Astrocyte (in vitro differentiated cells and primary cell): ENCODE results near the gene TFF2. TPM values are rescaled to one million over a fixed set of nuclear protein-coding genes. Genes with fewer than 3 reads are reported as not detected.

Experiments used
- DNase-seq: peaks from one replicate; pipeline ENCODE4 v3.0.0-alpha.2; 2010; ENCODE audit warnings: low read depth
- FAIRE-seq: peaks from 2 replicates; lab custom pipeline; 2011; peaks lifted over from hg19 to GRCh38; lab: Jason Lieb, UNC
- H2AFZ ChIP-seq: 2 replicates; pipeline ENCODE4 v1.6.0; 2012; ENCODE audit warnings: low read depth, low read length, inconsistent platforms
- H3K27ac ChIP-seq: 2 replicates; pipeline ENCODE4 v1.5.1; 2011; ENCODE audit warnings: low read depth, low read length, inconsistent platforms
- H3K27me3 ChIP-seq: 2 replicates; pipeline ENCODE4 v1.6.0; 2011; ENCODE audit warnings: low read length, inconsistent platforms; ENCODE audit not compliant: insufficient read depth
- H3K36me3 ChIP-seq: 2 replicates; pipeline ENCODE4 v1.5.1; 2011; ENCODE audit warnings: low read length, inconsistent platforms; ENCODE audit not compliant: insufficient read depth
- H3K4me1 ChIP-seq: 2 replicates; pipeline ENCODE4 v1.5.1; 2011; ENCODE audit warnings: low read length, inconsistent platforms; ENCODE audit not compliant: insufficient read depth
- H3K4me2 ChIP-seq: 2 replicates; pipeline ENCODE4 v1.6.0; 2012; ENCODE audit warnings: low read length, inconsistent platforms
- H3K4me3 ChIP-seq: 2 replicates; pipeline ENCODE4 v1.5.1; 2011; ENCODE audit warnings: low read depth, mild to moderate bottlenecking, low read length, inconsistent platforms; ENCODE audit not compliant: insufficient read depth
- H3K79me2 ChIP-seq: 2 replicates; pipeline ENCODE4 v1.6.0; 2012; ENCODE audit warnings: mild to moderate bottlenecking, low read length, inconsistent platforms; ENCODE audit not compliant: insufficient read depth
- H3K9ac ChIP-seq: 2 replicates; pipeline ENCODE4 v1.6.0; 2012; ENCODE audit warnings: mild to moderate bottlenecking, low read length, inconsistent platforms
- H3K9me3 ChIP-seq: 2 replicates; pipeline ENCODE4 v1.5.1; 2012; ENCODE audit warnings: low read depth, mild to moderate bottlenecking, low read length, inconsistent platforms; ENCODE audit not compliant: insufficient read depth
- H4K20me1 ChIP-seq: 2 replicates; pipeline ENCODE4 v1.6.0; 2012; ENCODE audit warnings: low read length, inconsistent platforms; ENCODE audit not compliant: insufficient read depth
- H3K27ac Mint-ChIP-seq: one replicate; pipeline ENCODE4 v1.8.0; 2021; ENCODE audit warnings: mild to moderate bottlenecking, mixed read lengths; ENCODE audit not compliant: unreplicated experiment
- H3K27me3 Mint-ChIP-seq: one replicate; pipeline ENCODE4 v1.8.0; 2021; ENCODE audit warnings: low read depth, mixed read lengths; ENCODE audit not compliant: unreplicated experiment
- H3K36me3 Mint-ChIP-seq: one replicate; pipeline ENCODE4 v1.8.0; 2021; ENCODE audit warnings: low read depth, mixed read lengths; ENCODE audit not compliant: unreplicated experiment
- H3K4me1 Mint-ChIP-seq: one replicate; pipeline ENCODE4 v1.8.0; 2021; ENCODE audit warnings: low read depth, mixed read lengths; ENCODE audit not compliant: unreplicated experiment
- H3K4me3 Mint-ChIP-seq: one replicate; pipeline ENCODE4 v1.8.0; 2021; ENCODE audit warnings: mild to moderate bottlenecking, moderate library complexity, mixed read lengths; ENCODE audit not compliant: unreplicated experiment
- H3K9me3 Mint-ChIP-seq: one replicate; pipeline ENCODE4 v1.8.0; 2021; ENCODE audit warnings: mild to moderate bottlenecking, mixed read lengths; ENCODE audit not compliant: unreplicated experiment
- EZH2 ChIP-seq: IDR thresholded peaks from 2 replicates; pipeline ENCODE4 v1.6.1; 2012; ENCODE audit warnings: mild to moderate bottlenecking, low read length, inconsistent platforms; ENCODE audit not compliant: insufficient read depth
- total RNA-seq: library from RNA; stranded (reverse); gene quantifications from 2 replicates; pipeline ENCODE4 v1.2.1, GENCODE V29; 2021
- TF ChIP-seq, protein P1 (sequence below): IDR thresholded peaks from 2 replicates; pipeline ENCODE4 v1.5.1; 2011; ENCODE audit warnings: low read depth, mild to moderate bottlenecking, inconsistent platforms, low read length, moderate library complexity; ENCODE audit not compliant: insufficient read depth

TFF2 gene
- total RNA-seq, 1 donor from 2014 or later, result not detected

DNA sequence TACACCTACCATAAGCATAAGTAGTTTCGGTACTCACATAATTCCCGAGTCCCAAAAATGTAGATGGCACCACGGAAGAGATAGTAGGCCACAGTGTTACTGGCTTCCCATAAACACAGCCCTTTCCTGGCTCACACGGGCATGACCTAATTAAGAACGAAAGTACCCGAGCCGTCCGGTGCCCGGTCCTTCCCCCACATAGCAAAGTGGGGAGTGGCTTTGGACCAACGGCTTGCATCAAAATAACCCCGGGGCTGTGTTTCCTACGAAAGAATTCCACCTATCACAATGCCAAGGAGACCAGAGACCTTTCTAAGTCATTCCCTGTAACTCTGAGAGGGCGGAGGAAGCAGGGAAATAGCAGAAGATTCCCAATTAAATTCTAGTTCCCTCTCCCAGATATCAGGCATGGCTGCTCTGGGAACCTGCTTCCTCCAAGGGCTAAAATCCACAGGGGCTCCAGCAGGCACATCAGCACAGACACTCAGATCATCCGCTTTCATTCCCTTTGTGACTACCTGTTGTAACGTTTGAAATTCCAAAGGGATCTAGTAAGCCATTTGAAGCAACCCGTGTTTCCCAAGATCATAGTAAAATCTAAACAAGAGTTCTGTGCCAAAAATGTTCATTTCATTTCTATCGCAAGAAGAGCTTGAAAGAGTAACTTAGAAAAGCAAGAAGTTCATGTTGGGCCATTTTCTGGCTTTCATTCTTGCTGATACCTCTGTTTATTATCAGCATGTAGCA is 45.3 kb upstream of the TFF2 start, which contains the start of gene TMPRSS3:
TMPRSS3 (minus strand) TSS at position 148 of the 747 bp plus-strand sequence. CDS start 635 bp downstream, outside the sequence.
- no peak within 1 kb of the TSS for H3K27ac ChIP-seq
- no peaks in the 10 kb centered on the region for H3K9me3 ChIP-seq
- no peaks in the 10 kb centered on the region for H3K79me2 ChIP-seq
- no peak within 1 kb of the TSS for H3K4me2 ChIP-seq
- no peak within 1 kb of the TSS for H3K4me3 ChIP-seq
- Mint-ChIP-seq H3K36me3 (peaks cover 1% of the 10 kb centered on the region), H3K27me3 (peaks cover 11% of the 10 kb centered on the region), H3K27ac (no peak within 1 kb of the TSS), H3K4me1 (peaks cover 4% of the 10 kb centered on the region), H3K9me3 (no peaks in the 10 kb centered on the region), H3K4me3 (no peak within 1 kb of the TSS)
- H4K20me1 ChIP-seq, result no peaks in the 10 kb centered on the region
- FAIRE-seq, result no peak
- no peak for DNase-seq
- no peaks in the 10 kb centered on the region for H3K27me3 ChIP-seq
- no peak within 1 kb of the TSS for H3K9ac ChIP-seq
- no peaks in the 10 kb centered on the region for H3K4me1 ChIP-seq
- no peak for TF ChIP-seq EZH2
- TF ChIP-seq, protein P1, sequence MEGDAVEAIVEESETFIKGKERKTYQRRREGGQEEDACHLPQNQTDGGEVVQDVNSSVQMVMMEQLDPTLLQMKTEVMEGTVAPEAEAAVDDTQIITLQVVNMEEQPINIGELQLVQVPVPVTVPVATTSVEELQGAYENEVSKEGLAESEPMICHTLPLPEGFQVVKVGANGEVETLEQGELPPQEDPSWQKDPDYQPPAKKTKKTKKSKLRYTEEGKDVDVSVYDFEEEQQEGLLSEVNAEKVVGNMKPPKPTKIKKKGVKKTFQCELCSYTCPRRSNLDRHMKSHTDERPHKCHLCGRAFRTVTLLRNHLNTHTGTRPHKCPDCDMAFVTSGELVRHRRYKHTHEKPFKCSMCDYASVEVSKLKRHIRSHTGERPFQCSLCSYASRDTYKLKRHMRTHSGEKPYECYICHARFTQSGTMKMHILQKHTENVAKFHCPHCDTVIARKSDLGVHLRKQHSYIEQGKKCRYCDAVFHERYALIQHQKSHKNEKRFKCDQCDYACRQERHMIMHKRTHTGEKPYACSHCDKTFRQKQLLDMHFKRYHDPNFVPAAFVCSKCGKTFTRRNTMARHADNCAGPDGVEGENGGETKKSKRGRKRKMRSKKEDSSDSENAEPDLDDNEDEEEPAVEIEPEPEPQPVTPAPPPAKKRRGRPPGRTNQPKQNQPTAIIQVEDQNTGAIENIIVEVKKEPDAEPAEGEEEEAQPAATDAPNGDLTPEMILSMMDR, result no peak
- no peak within 1 kb of the TSS for H2AFZ ChIP-seq
- no peaks in the 10 kb centered on the region for H3K36me3 ChIP-seq

DNA sequence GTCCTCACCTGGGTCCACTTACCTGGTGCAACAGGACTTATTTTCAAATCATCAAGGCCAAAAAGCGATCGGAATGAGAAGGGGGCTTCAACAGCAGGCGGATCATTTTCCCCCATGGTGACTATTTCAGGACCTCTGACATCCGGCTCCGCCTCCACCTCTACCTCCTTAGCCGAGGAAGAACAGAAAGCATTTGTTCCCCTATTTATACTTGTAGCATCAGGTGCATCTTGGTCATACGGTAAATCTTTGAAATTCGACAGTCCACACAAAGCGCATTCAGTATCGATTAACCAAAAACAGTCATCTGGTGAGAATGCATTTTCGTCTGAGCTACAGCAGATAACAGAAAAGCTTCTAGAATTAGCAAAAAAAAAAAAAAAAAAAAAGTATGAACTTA is 44.5 kb upstream of the TFF2 start:
- H3K4me3 Mint-ChIP-seq, result no peak overlapping the region
- H3K4me2 ChIP-seq, result no peak overlapping the region
- no peaks in the 10 kb centered on the region for H4K20me1 ChIP-seq
- no peak for TF ChIP-seq EZH2
- peaks cover 1% of the 10 kb centered on the region for H3K36me3 Mint-ChIP-seq
- H3K4me1 Mint-ChIP-seq, result peaks cover 2% of the 10 kb centered on the region
- H2AFZ ChIP-seq, result no peak overlapping the region
- no peaks in the 10 kb centered on the region for H3K4me1 ChIP-seq
- H3K9me3 ChIP-seq, result no peaks in the 10 kb centered on the region
- DNase-seq (no peak), FAIRE-seq (no peak)
- H3K27me3 Mint-ChIP-seq, result peaks cover 16% of the 10 kb centered on the region
- no peak overlapping the region for H3K27ac Mint-ChIP-seq
- peaks cover 2% of the 10 kb centered on the region for H3K9me3 Mint-ChIP-seq
- H3K36me3 ChIP-seq, result no peaks in the 10 kb centered on the region
- H3K27ac ChIP-seq, result no peak overlapping the region
- no peaks in the 10 kb centered on the region for H3K27me3 ChIP-seq
- H3K9ac ChIP-seq, result no peak overlapping the region
- H3K79me2 ChIP-seq, result no peaks in the 10 kb centered on the region
- no peak overlapping the region for H3K4me3 ChIP-seq

DNA sequence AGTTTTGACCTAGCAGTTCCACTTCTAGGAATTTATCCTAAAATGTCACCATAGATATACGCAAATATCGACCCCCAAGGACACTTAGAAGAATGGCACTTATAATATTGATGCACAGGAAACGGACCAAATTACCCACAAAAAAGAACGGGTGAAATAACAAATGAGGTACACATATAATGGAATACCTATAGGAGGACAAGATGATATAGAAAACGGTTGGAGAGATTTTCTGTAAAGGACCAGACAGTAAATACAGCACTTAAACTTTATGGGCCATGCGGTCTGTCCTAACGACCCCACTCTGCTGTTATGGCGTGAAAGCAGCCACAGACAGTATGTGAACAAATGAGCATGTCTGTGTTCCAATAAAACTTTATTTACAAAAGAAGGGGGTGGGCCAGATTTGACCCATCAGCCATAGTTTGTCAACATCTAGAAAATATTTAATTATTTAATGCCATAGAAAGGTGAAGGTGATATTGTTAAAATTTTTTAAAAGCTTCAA is 42.7 kb upstream of the TFF2 start:
- no peaks in the 10 kb centered on the region for H3K4me1 ChIP-seq
- no peaks in the 10 kb centered on the region for H3K79me2 ChIP-seq
- no peak for FAIRE-seq
- Mint-ChIP-seq H3K36me3 (peaks cover 1% of the 10 kb centered on the region), H3K9me3 (peaks cover 2% of the 10 kb centered on the region), H3K27me3 (peaks cover 20% of the 10 kb centered on the region), H3K4me1 (peaks cover 2% of the 10 kb centered on the region), H3K27ac (no peak overlapping the region), H3K4me3 (no peak overlapping the region)
- TF ChIP-seq EZH2, result no peak
- TF ChIP-seq, protein P1, result no peak
- H4K20me1 ChIP-seq, result no peaks in the 10 kb centered on the region
- no peaks in the 10 kb centered on the region for H3K9me3 ChIP-seq
- no peak overlapping the region for H3K4me3 ChIP-seq
- no peaks in the 10 kb centered on the region for H3K36me3 ChIP-seq
- no peak overlapping the region for H2AFZ ChIP-seq
- peak overlapping the region; percentile 36 for H3K4me2 ChIP-seq
- H3K9ac ChIP-seq, result no peak overlapping the region
- DNase-seq, result no peak
- no peak overlapping the region for H3K27ac ChIP-seq
- H3K27me3 ChIP-seq, result peaks cover 6% of the 10 kb centered on the region
